A549 (cell line): ENCODE data around the gene MYO3A. TPM values are rescaled to one million over a fixed set of nuclear protein-coding genes. Genes with fewer than 3 reads are reported as not detected.

ENCODE experiments used
- ATAC-seq, 2 experiments: fragments of 200-7000 bp in 1 of 2; fragments of >200 bp in 1 of 2; cut with Nextera tagmentation in 1 of 2; cut with Tn5 transposase in 1 of 2; 3 replicates each; pipeline versions ENCODE4 v1.8.0 to v1.9.1; 2018 to 2020; ENCODE audit warnings: mild to moderate bottlenecking in 1 of 2, moderate library complexity in 1 of 2
- CTCF ChIA-PET: fragments of 300-600 bp; sonication (Branson Sonifier 250); formaldehyde crosslinking; extraction: SDS; loops from one replicate; lab custom pipeline; 2021; ENCODE audit warnings: antibody characterized with exemption, inconsistent platforms; lab: Yijun Ruan, JAX
- POLR2A ChIA-PET: fragments of 350-600 bp; formaldehyde crosslinking; extraction: SDS; loops from one replicate; lab custom pipeline; 2021; ENCODE audit warnings: antibody characterized with exemption, inconsistent platforms; lab: Yijun Ruan, JAX
- DNase-seq, 2 experiments: peaks; one replicate each; pipeline versions ENCODE4 v3.0.0 to v3.0.0-alpha.2; 2011 to 2016; ENCODE audit warnings: low read depth in 1 of 2, low spot score in 1 of 2
- FAIRE-seq: peaks from 2 replicates; lab custom pipeline; 2011; peaks lifted over from hg19 to GRCh38; lab: Jason Lieb, UNC
- H3K27ac ChIP-seq, 2 experiments: fragments of >200 bp; sonication (Bioruptor Twin); formaldehyde crosslinking; 3 replicates each; pipeline ENCODE4 v1.5.1; 2016 to 2017
- H3K4me1 ChIP-seq: fragments of >200 bp; sonication (Bioruptor Twin); formaldehyde crosslinking; 3 replicates; pipeline ENCODE4 v1.6.1; 2016
- H3K4me2 ChIP-seq: fragments of >200 bp; sonication (Bioruptor Twin); formaldehyde crosslinking; 3 replicates; pipeline ENCODE4 v1.6.1; 2016
- H3K4me3 ChIP-seq: fragments of >200 bp; sonication (Bioruptor Twin); formaldehyde crosslinking; 3 replicates; pipeline ENCODE4 v1.5.1; 2016
- H3K9me3 ChIP-seq: fragments of >200 bp; sonication (Bioruptor Twin); formaldehyde crosslinking; 3 replicates; pipeline ENCODE4 v1.6.1; 2016
- CBX2 ChIP-seq: fragments of 200-600 bp; sonication (generic); IDR thresholded peaks from 2 replicates; pipeline ENCODE4 v1.6.1; 2016; ENCODE audit warnings: low read depth, mild to moderate bottlenecking, borderline replicate concordance
- CHD2 ChIP-seq: fragments of 150-350 bp; IDR thresholded peaks from 2 replicates; pipeline ENCODE4 v1.6.1; 2014; ENCODE audit warnings: low read length; ENCODE audit not compliant: partially characterized antibody
- EHF ChIP-seq: fragments of 250-450 bp; sonication (Bioruptor Pico); IDR thresholded peaks from 2 replicates; pipeline ENCODE4 v1.5.0; 2020; ENCODE audit warnings: mild to moderate bottlenecking
- ESRRA ChIP-seq: fragments of 150-350 bp; IDR thresholded peaks from 2 replicates; pipeline ENCODE4 v1.6.1; 2014; ENCODE audit warnings: mild to moderate bottlenecking, low read length, borderline replicate concordance
- HES2 ChIP-seq: fragments of >200 bp; sonication (Bioruptor Twin); formaldehyde crosslinking; IDR thresholded peaks from 2 replicates; pipeline ENCODE4 v1.6.1; 2016
- HOXB5 ChIP-seq: fragments of 250-450 bp; sonication (Bioruptor Pico); IDR thresholded peaks from 2 replicates; pipeline ENCODE4 v1.5.0; 2020; ENCODE audit warnings: mild to moderate bottlenecking, moderate library complexity
- JUN ChIP-seq, 2 experiments: fragments of >200 bp; sonication (Bioruptor Twin); formaldehyde crosslinking; IDR thresholded peaks; 2 replicates in 1 of 2; 3 replicates in 1 of 2; pipeline ENCODE4 v1.6.1; 2016 to 2017
- MYC ChIP-seq: IDR thresholded peaks from 2 replicates; pipeline ENCODE4 v1.6.1; 2012; ENCODE audit warnings: mild to moderate bottlenecking, inconsistent platforms, low read length, improper control_type of control experiment, borderline replicate concordance
- POLR2AphosphoS2 ChIP-seq: conservative IDR thresholded peaks from 2 replicates; pipeline ENCODE4 v1.6.1; 2012; ENCODE audit warnings: low read length, improper control_type of control experiment, inconsistent platforms
- RAD21 ChIP-seq, 2 experiments: fragments of >200 bp in 1 of 2; sonication (Bioruptor Twin) in 1 of 2; formaldehyde crosslinking in 1 of 2; IDR thresholded peaks in 1 of 2; conservative IDR thresholded peaks in 1 of 2; 2 replicates in 1 of 2; 3 replicates in 1 of 2; pipeline ENCODE4 v1.6.1; 2012 to 2018; ENCODE audit warnings: inconsistent platforms in 1 of 2
- ZNF302 ChIP-seq: fragments of 250-450 bp; sonication (Bioruptor Pico); IDR thresholded peaks from 2 replicates; pipeline ENCODE4 v1.9.0; 2021; ENCODE audit warnings: inconsistent platforms, mild to moderate bottlenecking, moderate library complexity
- WGBS: methylation state at CpG from one replicate; pipeline ENCODE4 v1.1.6; 2017; ENCODE audit errors: missing lambda C conversion rate; 5-methylcytosine and 5-hydroxymethylcytosine counted together
- polyA plus RNA-seq, 4 experiments: library from polyadenylated mRNA; depleted of rRNA in 3 of 4; stranded (reverse); fragments of >200 nt; fragmentation: RNase III in 1 of 4; extraction: RNeasy Plus Mini Kit Qiagen cat#74134 plus additional on column Dnase treatment in 1 of 4; gene quantifications; 2 replicates in 3 of 4; 3 replicates in 1 of 4; pipeline ENCODE4 v1.2.3, GENCODE V29; 2011 to 2017
- TF ChIP-seq, protein P1 (sequence below): fragments of 450-650 bp; IDR thresholded peaks from 2 replicates; pipeline ENCODE4 v1.6.1; 2014; ENCODE audit warnings: antibody characterized with exemption

Gene MYO3A
- polyA plus RNA-seq, 2 of the 4 experiments (the other 2 are of a cell fraction) = not detected

DNA sequence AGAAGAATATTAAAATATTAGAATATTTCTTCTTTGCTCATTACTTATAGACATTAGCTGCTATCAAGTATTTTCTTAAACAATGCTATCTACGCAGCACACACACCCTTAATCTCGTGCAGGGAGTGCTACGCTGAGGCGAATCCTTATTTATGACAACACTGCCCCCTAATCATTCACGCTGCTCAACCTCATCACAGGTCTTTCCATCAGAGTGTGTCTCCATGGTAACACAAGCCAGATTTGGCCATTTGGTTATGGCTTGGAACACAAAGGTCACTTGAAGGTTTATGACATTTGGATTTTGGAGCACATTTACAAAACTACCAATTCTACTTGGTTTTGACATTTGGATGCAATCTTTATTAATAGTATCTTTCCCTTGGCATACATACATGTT, 45.4 kb upstream of the MYO3A start (continued):
- TF ChIP-seq, protein P1, sequence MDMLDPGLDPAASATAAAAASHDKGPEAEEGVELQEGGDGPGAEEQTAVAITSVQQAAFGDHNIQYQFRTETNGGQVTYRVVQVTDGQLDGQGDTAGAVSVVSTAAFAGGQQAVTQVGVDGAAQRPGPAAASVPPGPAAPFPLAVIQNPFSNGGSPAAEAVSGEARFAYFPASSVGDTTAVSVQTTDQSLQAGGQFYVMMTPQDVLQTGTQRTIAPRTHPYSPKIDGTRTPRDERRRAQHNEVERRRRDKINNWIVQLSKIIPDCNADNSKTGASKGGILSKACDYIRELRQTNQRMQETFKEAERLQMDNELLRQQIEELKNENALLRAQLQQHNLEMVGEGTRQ = no peak

GRCh38 chr10:25890995-25891394, 43.0 kb upstream of the MYO3A start:
- TF ChIP-seq RAD21 (conservative IDR thresholded peaks at IDR 0.05 in 1 of 2, IDR thresholded peaks at IDR 0.05 in 1 of 2) = no peak
- no peak for TF ChIP-seq HES2
- no peak for ATAC-seq
- FAIRE-seq = no peak
- no peak for DNase-seq
- H3K4me1 ChIP-seq = no peaks in the 10 kb centered on the region
- H3K4me3 ChIP-seq = no peak overlapping the region
- ChIA-PET CTCF (interaction anchor here (1.9 kb wide), 1 partner anchor 15 kb away, joined by 6 read pairs; no protein-coding TSS in a partner anchor), POLR2A (no interaction called here)
- H3K4me2 ChIP-seq = no peak overlapping the region
- H3K27ac ChIP-seq = no peak overlapping the region
- H3K9me3 ChIP-seq = no peaks in the 10 kb centered on the region
- WGBS = 27% methylated on average over 2 of the region's 2 CpGs

DNA sequence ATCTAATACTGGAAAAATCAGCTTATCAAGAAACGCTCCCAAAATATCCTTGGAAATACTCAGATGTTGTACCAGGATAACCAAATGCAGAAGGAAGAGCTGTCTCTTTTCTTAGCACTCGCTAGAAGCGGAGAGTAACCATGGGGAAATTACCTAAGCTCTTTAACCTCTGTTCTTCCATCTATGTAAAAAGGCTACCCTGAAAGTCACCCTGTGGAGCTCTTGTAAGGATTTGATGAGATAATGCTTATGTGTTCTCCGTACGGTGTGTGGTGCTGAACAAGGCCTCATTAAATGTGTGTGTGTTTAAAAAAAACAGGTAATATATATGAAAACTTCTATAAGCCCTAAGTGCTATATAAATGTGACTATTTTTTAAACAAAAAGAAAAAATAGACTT, 38.2 kb upstream of the MYO3A start:
- ATAC-seq (no peak), DNase-seq (no peak), FAIRE-seq (no peak)
- Histone ChIP-seq H3K27ac (no peak overlapping the region), H3K4me3 (no peak overlapping the region), H3K4me2 (no peak overlapping the region), H3K9me3 (no peaks in the 10 kb centered on the region), H3K4me1 (no peaks in the 10 kb centered on the region)
- WGBS = 30% methylated on average over 5 of the region's 5 CpGs
- ChIA-PET POLR2A (no interaction called here), CTCF (interaction anchor here (0.6 to 0.7 kb wide), 3 partner anchors 17 to 388 kb away, joined by 3 read pairs; no protein-coding TSS in a partner anchor)
- TF ChIP-seq POLR2AphosphoS2 (no peak), HOXB5 (CRISPR knock-in tag) (no peak)

- Histone ChIP-seq H3K4me3 (no peak overlapping the region), H3K4me1 (no peaks in the 10 kb centered on the region), H3K9me3 (no peaks in the 10 kb centered on the region), H3K4me2 (no peak overlapping the region), H3K27ac (no peak overlapping the region)
- no peak for DNase-seq
- TF ChIP-seq HES2 (no peak), EHF (CRISPR knock-in tag) (no peak), RAD21 (conservative IDR thresholded peaks at IDR 0.05 in 1 of 2, IDR thresholded peaks at IDR 0.05 in 1 of 2) (no peak), MYC (no peak), ZNF302 (no peak), JUN (IDR thresholded peaks at IDR 0.05) (no peak)
- TF ChIP-seq, protein P1 = no peak
- ATAC-seq = no peak
- ChIA-PET CTCF (interaction anchor here (0.6 to 0.7 kb wide), 3 partner anchors 17 to 389 kb away, joined by 3 read pairs; no protein-coding TSS in a partner anchor), POLR2A (no interaction called here)
- no peak for FAIRE-seq
- 15% methylated on average over 3 of the region's 3 CpGs for WGBS
These were observed 37.6 kb upstream of the MYO3A start for GRCh38 chr10:25896421-25896820.

DNA sequence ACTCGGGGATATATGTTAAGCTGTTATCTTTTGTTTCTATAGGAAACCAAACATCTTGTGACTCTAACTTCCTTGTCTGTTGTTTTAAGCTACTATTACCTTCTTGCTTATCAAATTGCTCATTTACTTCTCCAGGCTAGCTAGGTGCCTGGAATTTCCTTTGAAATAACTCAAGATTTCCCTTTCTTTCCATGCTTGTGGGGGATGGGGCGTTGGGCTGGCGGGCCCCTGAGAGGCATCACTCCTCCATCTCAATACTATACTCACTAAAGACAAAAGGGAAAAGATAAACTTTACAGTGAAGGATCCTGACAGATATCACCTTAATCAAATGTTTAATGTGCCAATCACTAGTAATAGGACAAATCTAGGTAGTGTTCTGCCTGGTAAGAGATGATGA, 34.7 kb upstream of the MYO3A start:
- DNase-seq (no peak), ATAC-seq (no peak), FAIRE-seq (no peak)
- POLR2A ChIA-PET = no interaction called here
- TF ChIP-seq HOXB5 (CRISPR knock-in tag) (no peak), MYC (no peak), ESRRA (no peak), ZNF302 (no peak), CHD2 (no peak), CBX2 (no peak)
- WGBS = 8% methylated on average over 3 of the region's 3 CpGs
- H3K9me3 ChIP-seq = no peaks in the 10 kb centered on the region
- CTCF ChIA-PET = no interaction called here
- no peaks in the 10 kb centered on the region for H3K4me1 ChIP-seq
- no peak overlapping the region for H3K4me2 ChIP-seq
- no peak overlapping the region for H3K4me3 ChIP-seq
- H3K27ac ChIP-seq = no peak overlapping the region
